A549 (cell line): ENCODE data around the gene CEP290. TPM values are rescaled to one million over a fixed set of nuclear protein-coding genes. Genes with fewer than 3 reads are reported as not detected.
A peak's percentile ranks its signal among the peaks of the same experiment; 100 is the strongest.

Experiments
- ATAC-seq, 2 experiments: fragments of 200-7000 bp in 1 of 2; fragments of >200 bp in 1 of 2; cut with Nextera tagmentation in 1 of 2; cut with Tn5 transposase in 1 of 2; 3 replicates each; pipeline versions ENCODE4 v1.8.0 to v1.9.1; 2018 to 2020; ENCODE audit warnings: mild to moderate bottlenecking in 1 of 2, moderate library complexity in 1 of 2
- CTCF ChIA-PET: fragments of 300-600 bp; sonication (Branson Sonifier 250); formaldehyde crosslinking; extraction: SDS; loops from one replicate; lab custom pipeline; 2021; ENCODE audit warnings: antibody characterized with exemption, inconsistent platforms; lab: Yijun Ruan, JAX
- POLR2A ChIA-PET: fragments of 350-600 bp; formaldehyde crosslinking; extraction: SDS; loops from one replicate; lab custom pipeline; 2021; ENCODE audit warnings: antibody characterized with exemption, inconsistent platforms; lab: Yijun Ruan, JAX
- DNase-seq, 2 experiments: peaks; one replicate each; pipeline versions ENCODE4 v3.0.0 to v3.0.0-alpha.2; 2011 to 2016; ENCODE audit warnings: low read depth in 1 of 2, low spot score in 1 of 2
- FAIRE-seq: peaks from 2 replicates; lab custom pipeline; 2011; peaks lifted over from hg19 to GRCh38; lab: Jason Lieb, UNC
- H3K27ac ChIP-seq, 2 experiments: fragments of >200 bp; sonication (Bioruptor Twin); formaldehyde crosslinking; 3 replicates each; pipeline ENCODE4 v1.5.1; 2016 to 2017
- H3K4me1 ChIP-seq: fragments of >200 bp; sonication (Bioruptor Twin); formaldehyde crosslinking; 3 replicates; pipeline ENCODE4 v1.6.1; 2016
- H3K4me2 ChIP-seq: fragments of >200 bp; sonication (Bioruptor Twin); formaldehyde crosslinking; 3 replicates; pipeline ENCODE4 v1.6.1; 2016
- H3K4me3 ChIP-seq: fragments of >200 bp; sonication (Bioruptor Twin); formaldehyde crosslinking; 3 replicates; pipeline ENCODE4 v1.5.1; 2016
- H3K9me3 ChIP-seq: fragments of >200 bp; sonication (Bioruptor Twin); formaldehyde crosslinking; 3 replicates; pipeline ENCODE4 v1.6.1; 2016
- CBX2 ChIP-seq: fragments of 200-600 bp; sonication (generic); IDR thresholded peaks from 2 replicates; pipeline ENCODE4 v1.6.1; 2016; ENCODE audit warnings: low read depth, mild to moderate bottlenecking, borderline replicate concordance
- CHD2 ChIP-seq: fragments of 150-350 bp; IDR thresholded peaks from 2 replicates; pipeline ENCODE4 v1.6.1; 2014; ENCODE audit warnings: low read length; ENCODE audit not compliant: partially characterized antibody
- CHD4 ChIP-seq: fragments of 200-600 bp; sonication (generic); IDR thresholded peaks from 2 replicates; pipeline ENCODE4 v1.6.1; 2016; ENCODE audit warnings: antibody characterized with exemption, mild to moderate bottlenecking, borderline replicate concordance
- E2F6 ChIP-seq: IDR thresholded peaks from 2 replicates; pipeline ENCODE4 v1.6.1; 2012; ENCODE audit warnings: low read depth, borderline replicate concordance
- EHF ChIP-seq: fragments of 250-450 bp; sonication (Bioruptor Pico); IDR thresholded peaks from 2 replicates; pipeline ENCODE4 v1.5.0; 2020; ENCODE audit warnings: mild to moderate bottlenecking
- ELK1 ChIP-seq: fragments of 150-350 bp; IDR thresholded peaks from 2 replicates; pipeline ENCODE4 v1.6.1; 2014; ENCODE audit warnings: low read depth, mild to moderate bottlenecking, low read length
- FOSB ChIP-seq: fragments of 250-450 bp; sonication (Bioruptor Pico); IDR thresholded peaks from 2 replicates; pipeline ENCODE4 v1.5.0; 2020; ENCODE audit warnings: mild to moderate bottlenecking, moderate library complexity
- FOXS1 ChIP-seq: fragments of 250-450 bp; sonication (Bioruptor Pico); IDR thresholded peaks from 2 replicates; pipeline ENCODE4 v1.5.0; 2020; ENCODE audit warnings: mild to moderate bottlenecking, moderate library complexity
- HDAC2 ChIP-seq: fragments of 200-600 bp; sonication (generic); IDR thresholded peaks from 2 replicates; pipeline ENCODE4 v1.6.1; 2016
- JUNB ChIP-seq: fragments of >200 bp; sonication (Bioruptor Twin); formaldehyde crosslinking; IDR thresholded peaks from 2 replicates; pipeline ENCODE4 v1.6.1; 2016
- NFE2L2 ChIP-seq: fragments of 150-350 bp; conservative IDR thresholded peaks from 2 replicates; pipeline ENCODE4 v1.6.1; 2014; ENCODE audit warnings: low read length
- POLR2AphosphoS2 ChIP-seq: conservative IDR thresholded peaks from 2 replicates; pipeline ENCODE4 v1.6.1; 2012; ENCODE audit warnings: low read length, improper control_type of control experiment, inconsistent platforms
- RAD21 ChIP-seq, 2 experiments: fragments of >200 bp in 1 of 2; sonication (Bioruptor Twin) in 1 of 2; formaldehyde crosslinking in 1 of 2; IDR thresholded peaks in 1 of 2; conservative IDR thresholded peaks in 1 of 2; 2 replicates in 1 of 2; 3 replicates in 1 of 2; pipeline ENCODE4 v1.6.1; 2012 to 2018; ENCODE audit warnings: inconsistent platforms in 1 of 2
- RARB ChIP-seq: fragments of 250-450 bp; sonication (Bioruptor Pico); IDR thresholded peaks from 2 replicates; pipeline ENCODE4 v1.8.0; 2021; ENCODE audit warnings: mild to moderate bottlenecking, moderate library complexity
- REST ChIP-seq: fragments of 200-600 bp; sonication (generic); IDR thresholded peaks from 2 replicates; pipeline ENCODE4 v1.6.1; 2016; ENCODE audit warnings: antibody characterized with exemption, mild to moderate bottlenecking, moderate library complexity
- SREBF2 ChIP-seq: fragments of 450-650 bp; IDR thresholded peaks from 2 replicates; pipeline ENCODE4 v1.6.1; 2014; ENCODE audit warnings: mild to moderate bottlenecking, moderate library complexity
- ZFP36 ChIP-seq: fragments of 450-650 bp; IDR thresholded peaks from 2 replicates; pipeline ENCODE4 v1.6.1; 2014; ENCODE audit warnings: borderline replicate concordance; ENCODE audit not compliant: partially characterized antibody
- WGBS: methylation state at CpG from one replicate; pipeline ENCODE4 v1.1.6; 2017; ENCODE audit errors: missing lambda C conversion rate; 5-methylcytosine and 5-hydroxymethylcytosine counted together
- polyA plus RNA-seq, 4 experiments: library from polyadenylated mRNA; depleted of rRNA in 3 of 4; stranded (reverse); fragments of >200 nt; fragmentation: RNase III in 1 of 4; extraction: RNeasy Plus Mini Kit Qiagen cat#74134 plus additional on column Dnase treatment in 1 of 4; gene quantifications; 2 replicates in 3 of 4; 3 replicates in 1 of 4; pipeline ENCODE4 v1.2.3, GENCODE V29; 2011 to 2017

The CEP290 gene
- polyA plus RNA-seq, 2 of the 4 experiments (the other 2 are of a cell fraction), result 6.7 to 23.1 TPM

GRCh38 chr12:88044035-88044434 is 97.9 kb downstream of the CEP290 start:
- no peak for DNase-seq
- H3K4me2 ChIP-seq, result no peak overlapping the region
- WGBS, result 97% methylated on average over 5 of the region's 5 CpGs
- H3K9me3 ChIP-seq, result no peaks in the 10 kb centered on the region
- TF ChIP-seq HDAC2 (no peak), FOSB (no peak), RAD21 (conservative IDR thresholded peaks at IDR 0.05 in 1 of 2, IDR thresholded peaks at IDR 0.05 in 1 of 2) (no peak), ELK1 (no peak), EHF (CRISPR knock-in tag) (no peak), SREBF2 (no peak), RARB (CRISPR knock-in tag) (no peak), ZFP36 (no peak)
- POLR2A ChIA-PET, result no interaction called here
- no peak for ATAC-seq
- FAIRE-seq, result no peak
- H3K4me3 ChIP-seq, result no peak overlapping the region
- CTCF ChIA-PET, result no interaction called here
- H3K4me1 ChIP-seq, result no peaks in the 10 kb centered on the region; the same call in 2 of the 3 replicates
- H3K27ac ChIP-seq, result no peak overlapping the region

- no peak for FAIRE-seq
- H3K4me1 ChIP-seq, result peaks cover 25% of the 10 kb centered on the region
- DNase-seq, result no peak
- no peak for TF ChIP-seq NFE2L2
- no peak for TF ChIP-seq REST
- no peak for TF ChIP-seq POLR2AphosphoS2
- no peak for TF ChIP-seq ELK1
- TF ChIP-seq FOXS1 (CRISPR knock-in tag), result no peak
- no peak for TF ChIP-seq CHD2
- TF ChIP-seq JUNB, result no peak
- TF ChIP-seq CHD4, result no peak
- peak overlapping the region; percentile 93; the same call in 2 of the 3 replicates for H3K4me2 ChIP-seq
- H3K4me3 ChIP-seq, result no peak overlapping the region
- POLR2A ChIA-PET, result no interaction called here
- CTCF ChIA-PET, result no interaction called here
- ATAC-seq, result no peak
- H3K27ac ChIP-seq, result no peak overlapping the region
- 88% methylated on average over 1 of the region's 1 CpG for WGBS
- H3K9me3 ChIP-seq, result no peaks in the 10 kb centered on the region
Observed at GRCh38 chr12:88037770-88038169, 104.1 kb downstream of the CEP290 start.

- peak overlapping the region; percentile 80 to 93; a peak in 4 of 6 replicates for H3K27ac ChIP-seq
- no peak for ATAC-seq
- FAIRE-seq, result no peak
- peak overlapping the region; percentile 77 for H3K4me3 ChIP-seq
- peak overlapping the region; percentile 93 for H3K4me2 ChIP-seq
- POLR2A ChIA-PET, result interaction anchor here (0.6 to 1.1 kb wide), 2 partner anchors 31 to 233 kb away, joined by 3 read pairs; no protein-coding TSS in a partner anchor
- DNase-seq, result no peak
- no peak for TF ChIP-seq E2F6
- no peak for TF ChIP-seq CBX2
- WGBS, result 33% methylated on average over 5 of the region's 5 CpGs
- peaks cover 25% of the 10 kb centered on the region for H3K4me1 ChIP-seq
- no peaks in the 10 kb centered on the region for H3K9me3 ChIP-seq
- CTCF ChIA-PET, result no interaction called here
Observed at GRCh38 chr12:88036353-88036965, 105.4 kb downstream of the CEP290 start.
